ENCODE data around the gene DAND5.
A peak's percentile ranks its signal among the peaks of the same experiment; 100 is the strongest.
"Not testable (repeated sequence)": the region's sequence is repeated elsewhere in the genome, so short reads cannot be mapped to it uniquely, and the experiment has no call there.

Gene DAND5

DNA sequence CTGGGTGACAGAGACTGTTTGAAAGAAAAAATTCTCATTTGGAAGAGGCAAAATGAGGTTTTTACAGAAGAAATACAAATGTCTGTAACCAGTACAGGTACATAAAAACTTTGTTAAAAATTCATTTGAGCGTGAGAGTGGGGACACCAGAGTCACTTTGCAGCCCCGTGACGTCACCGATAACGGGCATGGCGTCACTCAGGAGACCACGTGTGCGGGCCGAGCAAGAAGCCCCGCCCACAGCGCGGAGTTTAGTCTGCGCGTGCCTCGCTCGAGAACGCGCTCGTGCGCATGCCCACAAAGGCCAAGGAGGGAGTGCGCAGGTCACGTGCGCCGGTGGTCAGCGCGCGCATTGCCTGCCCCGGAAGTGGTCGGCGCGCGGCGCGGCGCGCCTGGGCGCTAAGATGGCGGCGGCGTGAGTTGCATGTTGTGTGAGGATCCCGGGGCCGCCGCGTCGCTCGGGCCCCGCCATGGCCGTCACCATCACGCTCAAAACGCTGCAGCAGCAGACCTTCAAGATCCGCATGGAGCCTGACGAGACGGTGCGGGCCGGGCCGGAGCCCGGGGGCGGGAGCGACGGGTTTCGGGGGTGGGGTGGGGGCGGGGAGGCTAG, 23.8 kb upstream of the DAND5 start, which contains the start of gene RAD23A:
Gene RAD23A, plus strand, starts transcription at position 384 of the 613 bp plus-strand sequence. Its CDS starts 87 bp downstream, at position 471.
- peak within 1 kb of the TSS; percentile 80 for H3K4me3 ChIP-seq
- TF ChIP-seq Cebpa-rat (IDR thresholded peaks at IDR 0.05), result no peak
- peaks cover 74% of the 10 kb centered on the region for H4K20me1 ChIP-seq
- no peaks in the 10 kb centered on the region for H3K27me3 ChIP-seq
- peak within 1 kb of the TSS; percentile 94 for H3K9ac ChIP-seq
- peaks cover 85% of the 10 kb centered on the region for H3K36me3 ChIP-seq
- H3K4me1 ChIP-seq, result peaks cover 86% of the 10 kb centered on the region
- peak within 1 kb of the TSS; percentile 92 for H3K27ac ChIP-seq
- H3K9me3 ChIP-seq, result no peaks in the 10 kb centered on the region
- H3K4me2 ChIP-seq, result peak within 1 kb of the TSS; percentile 87

DNA sequence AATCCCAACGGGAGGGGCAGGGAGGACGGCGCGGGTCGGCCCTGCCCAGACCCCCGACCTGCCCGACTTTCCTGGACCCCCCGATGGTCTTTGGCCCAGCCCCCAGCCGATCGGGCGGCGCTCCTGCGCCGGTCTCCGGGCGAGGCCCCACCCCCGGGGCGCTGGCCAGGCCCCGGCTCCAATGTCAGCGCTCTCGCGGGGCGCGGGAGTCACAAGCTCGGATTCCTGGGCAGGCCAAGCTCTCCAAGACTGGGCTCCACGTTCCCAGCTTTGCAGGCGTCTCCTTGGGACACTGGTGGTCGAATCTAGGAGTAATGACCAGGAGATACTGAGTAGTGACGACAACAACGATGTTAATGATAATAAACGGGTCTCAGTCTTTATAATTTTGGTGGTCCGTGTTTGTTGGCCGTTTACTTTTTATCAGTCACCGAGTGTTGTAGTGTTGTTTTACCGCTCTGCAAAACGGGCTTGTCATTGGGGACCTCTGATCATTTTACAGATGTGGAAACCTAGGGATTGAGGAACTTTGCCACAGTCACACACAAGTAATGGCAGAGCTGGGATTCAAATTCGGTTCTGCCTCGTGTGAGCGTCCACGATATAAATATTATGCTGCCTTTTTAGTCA, 23.2 kb upstream of the DAND5 start:
- Histone ChIP-seq H3K4me1 (peaks cover 80% of the 10 kb centered on the region), H3K4me2 (peak overlapping the region; percentile 87), H3K4me3 (peak overlapping the region; percentile 80), H3K27ac (peak overlapping the region; percentile 92), H3K27me3 (no peaks in the 10 kb centered on the region), H4K20me1 (peaks cover 74% of the 10 kb centered on the region), H3K9ac (peak overlapping the region; percentile 94), H3K36me3 (peaks cover 85% of the 10 kb centered on the region), H3K9me3 (no peaks in the 10 kb centered on the region)
- TF ChIP-seq Cebpa-rat (IDR thresholded peaks at IDR 0.05), result no peak

DNA sequence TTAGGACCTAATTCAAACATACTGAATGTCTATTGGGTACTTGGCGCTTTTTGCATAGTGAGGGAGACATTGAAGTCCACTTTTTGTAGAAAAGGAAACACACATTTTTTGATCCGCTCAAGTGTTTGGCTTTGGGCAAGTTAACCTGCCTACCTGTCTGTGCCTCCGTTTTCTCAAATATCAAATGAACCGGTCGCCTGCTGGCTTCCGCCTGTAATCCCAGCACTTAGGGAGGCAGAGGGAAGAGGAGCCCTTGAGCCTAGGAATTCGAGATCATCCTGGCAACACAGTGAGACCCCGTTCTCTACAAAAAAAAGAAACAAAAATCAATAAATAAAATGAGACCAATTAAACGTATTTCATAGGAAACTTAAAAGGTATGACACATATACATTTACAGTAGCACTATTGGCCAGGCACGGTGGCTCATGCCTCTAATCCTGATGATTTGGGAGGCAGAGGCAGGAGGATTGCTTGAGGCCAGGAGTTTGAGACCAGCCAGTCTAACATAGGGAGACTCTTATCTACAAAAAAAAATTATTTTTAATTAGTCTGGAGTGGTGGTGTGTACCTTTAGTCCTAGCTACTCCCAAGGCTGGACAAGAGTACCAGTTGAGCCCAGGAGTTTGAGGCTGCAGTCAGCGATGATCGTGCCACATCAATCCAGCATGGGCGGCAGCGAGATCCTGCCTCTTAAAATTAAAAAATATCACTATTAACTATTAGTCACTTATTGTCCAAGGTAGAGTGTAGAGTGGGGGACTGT, 22.5 kb upstream of the DAND5 start:
- Histone ChIP-seq H3K9ac (peak overlapping the region; percentile 94), H4K20me1 (peaks cover 74% of the 10 kb centered on the region), H3K27me3 (no peaks in the 10 kb centered on the region), H3K9me3 (no peaks in the 10 kb centered on the region), H3K4me2 (peak overlapping the region; percentile 87), H3K27ac (peak overlapping the region; percentile 92; the same call in 1 of the 2 replicates), H3K4me3 (peak overlapping the region; percentile 80), H3K36me3 (peaks cover 85% of the 10 kb centered on the region), H3K4me1 (peaks cover 73% of the 10 kb centered on the region)
- no peak for TF ChIP-seq Cebpa-rat (IDR thresholded peaks at IDR 0.05)

DNA sequence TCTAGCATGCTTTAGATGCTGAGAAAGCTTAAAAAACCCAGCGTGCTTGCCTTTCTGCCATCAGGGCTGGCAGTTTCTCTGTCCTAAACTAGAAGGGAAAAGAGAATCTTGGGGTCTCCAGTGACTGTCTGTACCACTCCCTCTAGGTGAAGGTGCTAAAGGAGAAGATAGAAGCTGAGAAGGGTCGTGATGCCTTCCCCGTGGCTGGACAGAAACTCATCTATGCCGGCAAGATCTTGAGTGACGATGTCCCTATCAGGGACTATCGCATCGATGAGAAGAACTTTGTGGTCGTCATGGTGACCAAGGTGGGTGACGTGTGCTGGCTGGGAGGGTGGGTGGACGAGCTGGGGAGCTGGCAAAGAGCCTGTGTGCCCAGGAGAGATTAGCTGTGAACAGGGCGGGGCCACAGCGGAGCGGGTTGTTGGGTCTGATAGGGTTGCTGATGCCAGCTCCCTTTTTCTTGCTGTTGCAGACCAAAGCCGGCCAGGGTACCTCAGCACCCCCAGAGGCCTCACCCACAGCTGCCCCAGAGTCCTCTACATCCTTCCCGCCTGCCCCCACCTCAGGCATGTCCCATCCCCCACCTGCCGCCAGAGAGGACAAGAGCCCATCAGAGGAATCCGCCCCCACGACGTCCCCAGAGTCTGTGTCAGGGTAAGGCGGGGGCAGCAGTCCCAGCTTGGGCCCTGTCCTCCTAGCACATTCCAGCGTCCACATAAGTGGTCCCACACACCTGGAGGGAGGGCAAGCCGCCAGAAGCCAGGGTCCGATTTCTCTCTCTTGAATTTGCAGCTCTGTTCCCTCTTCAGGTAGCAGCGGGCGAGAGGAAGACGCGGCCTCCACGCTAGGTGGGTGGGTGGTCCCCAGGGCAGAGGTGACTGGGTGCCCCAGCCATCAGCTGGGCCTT, 21.4 kb upstream of the DAND5 start:
- peak overlapping the region; percentile 87 for H3K4me2 ChIP-seq
- H3K9ac ChIP-seq, result peak overlapping the region; percentile 94; the same call in 1 of the 2 replicates
- H3K36me3 ChIP-seq, result peaks cover 85% of the 10 kb centered on the region
- no peak for TF ChIP-seq Cebpa-rat (IDR thresholded peaks at IDR 0.05)
- H3K27ac ChIP-seq, result no peak overlapping the region
- H4K20me1 ChIP-seq, result peaks cover 74% of the 10 kb centered on the region
- no peak overlapping the region for H3K4me3 ChIP-seq
- no peaks in the 10 kb centered on the region for H3K9me3 ChIP-seq
- peaks cover 71% of the 10 kb centered on the region for H3K4me1 ChIP-seq
- no peaks in the 10 kb centered on the region for H3K27me3 ChIP-seq

DNA sequence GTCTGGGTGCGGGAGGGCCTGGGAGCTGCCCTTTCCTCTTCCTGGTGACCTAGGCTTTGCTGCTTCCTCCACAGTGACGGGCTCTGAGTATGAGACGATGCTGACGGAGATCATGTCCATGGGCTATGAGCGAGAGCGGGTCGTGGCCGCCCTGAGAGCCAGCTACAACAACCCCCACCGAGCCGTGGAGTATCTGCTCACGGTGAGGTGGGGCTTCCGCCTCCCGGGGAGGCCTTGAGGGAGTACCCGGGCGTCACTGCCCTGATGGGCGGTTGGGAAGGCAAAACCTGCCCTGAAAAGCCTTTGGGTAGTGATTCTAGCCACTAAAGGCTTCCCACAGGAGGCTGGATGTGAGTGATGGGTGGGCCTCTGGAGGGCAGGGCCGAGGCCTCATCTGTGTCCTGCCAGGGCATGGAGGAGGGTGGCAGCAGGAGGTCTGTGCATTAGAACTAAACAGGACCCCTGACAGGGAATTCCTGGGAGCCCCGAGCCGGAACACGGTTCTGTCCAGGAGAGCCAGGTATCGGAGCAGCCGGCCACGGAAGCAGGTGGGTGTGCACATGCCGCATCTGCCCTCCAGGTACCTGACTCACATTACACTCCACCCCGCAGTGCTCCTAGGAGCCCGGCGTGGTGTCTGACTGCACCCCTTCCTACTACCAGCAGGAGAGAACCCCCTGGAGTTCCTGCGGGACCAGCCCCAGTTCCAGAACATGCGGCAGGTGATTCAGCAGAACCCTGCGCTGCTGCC, 20.6 kb upstream of the DAND5 start:
- H3K9me3 ChIP-seq, result no peaks in the 10 kb centered on the region
- no peak overlapping the region for H3K4me2 ChIP-seq
- H3K27me3 ChIP-seq, result no peaks in the 10 kb centered on the region
- H3K4me1 ChIP-seq, result peaks cover 70% of the 10 kb centered on the region
- no peak for TF ChIP-seq Cebpa-rat (IDR thresholded peaks at IDR 0.05)
- peaks cover 74% of the 10 kb centered on the region for H4K20me1 ChIP-seq
- no peak overlapping the region for H3K9ac ChIP-seq
- peaks cover 85% of the 10 kb centered on the region for H3K36me3 ChIP-seq
- no peak overlapping the region for H3K27ac ChIP-seq
- no peak overlapping the region for H3K4me3 ChIP-seq

DNA sequence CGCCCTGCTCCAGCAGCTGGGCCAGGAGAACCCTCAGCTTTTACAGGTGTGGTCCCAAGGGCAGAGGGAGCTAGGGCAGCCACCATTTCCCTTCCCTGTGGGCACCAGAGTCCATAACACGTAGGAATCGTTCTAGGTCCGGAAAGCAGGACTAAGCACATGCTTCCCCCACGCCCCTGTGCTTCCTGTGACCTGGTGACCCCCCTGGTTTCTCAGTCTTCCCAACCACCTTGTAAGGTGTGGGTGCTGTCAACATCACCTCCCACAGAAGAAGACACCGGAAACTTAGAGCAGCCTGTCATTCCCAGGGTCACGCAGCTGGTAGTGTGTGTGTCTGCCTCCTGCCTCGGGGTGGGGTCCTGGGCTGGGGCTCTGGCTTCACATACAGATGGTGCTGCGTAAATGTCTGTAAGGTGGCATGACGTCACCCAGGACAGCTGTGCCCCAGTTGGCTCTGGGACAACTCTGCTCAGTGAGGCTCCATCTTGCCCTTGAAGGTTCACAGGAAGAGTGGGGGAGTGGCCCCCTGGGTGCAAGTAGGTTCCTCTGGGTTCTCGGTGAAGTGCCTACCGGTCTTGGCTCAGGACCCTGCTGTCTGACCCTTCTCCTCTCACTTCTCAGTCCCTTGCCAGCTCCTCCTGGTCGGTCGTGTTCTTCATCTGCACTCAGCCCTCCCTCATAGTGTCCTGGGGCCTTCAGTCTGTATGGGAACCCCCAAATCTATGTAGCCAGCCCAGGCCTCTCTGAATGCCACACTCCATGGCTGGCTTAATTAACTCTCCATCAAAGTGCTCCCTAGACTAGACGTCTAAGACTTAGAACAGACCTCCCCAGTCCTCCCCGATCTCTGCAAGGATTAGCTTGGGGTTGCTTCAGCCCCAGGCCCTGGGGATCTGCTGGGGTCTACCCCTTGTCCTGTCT, 19.8 kb upstream of the DAND5 start:
- H3K27me3 ChIP-seq, result no peaks in the 10 kb centered on the region
- H3K4me1 ChIP-seq, result peaks cover 71% of the 10 kb centered on the region
- peaks cover 83% of the 10 kb centered on the region for H4K20me1 ChIP-seq
- H3K36me3 ChIP-seq, result peaks cover 85% of the 10 kb centered on the region
- TF ChIP-seq Cebpa-rat (IDR thresholded peaks at IDR 0.05), result no peak
- no peak overlapping the region; the same call in 1 of the 2 replicates for H3K4me2 ChIP-seq
- no peaks in the 10 kb centered on the region for H3K9me3 ChIP-seq
- H3K27ac ChIP-seq, result no peak overlapping the region
- no peak overlapping the region for H3K9ac ChIP-seq
- no peak overlapping the region for H3K4me3 ChIP-seq

DNA sequence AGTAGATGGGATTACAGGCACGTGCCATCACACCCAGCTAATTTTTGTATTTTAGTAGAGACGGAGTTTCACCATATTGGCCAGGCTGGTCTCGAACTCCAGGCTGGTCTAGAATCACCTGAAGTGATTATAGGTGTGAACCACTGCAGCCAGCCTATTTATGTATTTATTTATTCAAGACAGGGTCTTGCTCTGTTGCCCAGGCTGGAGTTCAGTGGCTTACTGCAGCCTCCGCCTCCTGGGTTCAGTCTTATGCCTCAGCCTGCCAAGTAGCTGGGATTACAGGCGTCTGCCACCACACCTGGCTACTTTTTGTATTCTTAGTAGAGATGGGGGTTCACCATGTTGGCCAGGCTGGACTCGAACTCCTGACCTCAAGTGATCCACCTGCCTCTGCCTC, 17.3 kb upstream of the DAND5 start:
- H3K9ac ChIP-seq, H3K4me3 ChIP-seq, H3K9me3 ChIP-seq, H3K27ac ChIP-seq, H3K4me2 ChIP-seq, H3K27me3 ChIP-seq: not testable (repeated sequence)
- H4K20me1 ChIP-seq, result peaks cover 91% of the 10 kb centered on the region
- peaks cover 85% of the 10 kb centered on the region for H3K36me3 ChIP-seq
- H3K4me1 ChIP-seq, result peaks cover 76% of the 10 kb centered on the region

DNA sequence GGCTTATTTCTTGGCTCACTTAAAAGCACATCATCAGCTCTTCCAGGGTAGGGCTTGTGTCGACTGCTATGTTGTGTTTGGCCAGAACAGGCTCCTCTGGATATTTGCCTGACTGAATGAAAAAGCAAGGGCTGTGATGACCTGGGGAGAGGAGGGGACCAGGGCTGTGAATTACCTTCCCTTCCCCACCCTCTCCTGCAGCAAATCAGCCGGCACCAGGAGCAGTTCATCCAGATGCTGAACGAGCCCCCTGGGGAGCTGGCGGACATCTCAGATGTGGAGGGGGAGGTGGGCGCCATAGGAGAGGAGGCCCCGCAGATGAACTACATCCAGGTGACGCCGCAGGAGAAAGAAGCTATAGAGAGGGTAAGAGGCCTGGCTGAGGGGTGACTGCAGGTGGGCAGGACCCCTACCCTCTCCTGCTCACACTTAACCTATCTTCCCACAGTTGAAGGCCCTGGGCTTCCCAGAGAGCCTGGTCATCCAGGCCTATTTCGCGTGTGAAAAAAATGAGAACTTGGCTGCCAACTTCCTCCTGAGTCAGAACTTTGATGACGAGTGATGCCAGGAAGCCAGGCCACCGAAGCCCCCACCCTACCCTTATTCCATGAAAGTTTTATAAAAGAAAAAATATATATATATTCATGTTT, 16.8 kb upstream of the DAND5 start:
- Histone ChIP-seq H3K4me3 (no peak overlapping the region), H4K20me1 (peaks cover 88% of the 10 kb centered on the region), H3K9me3 (no peaks in the 10 kb centered on the region), H3K27ac (no peak overlapping the region), H3K9ac (no peak overlapping the region), H3K36me3 (peaks cover 79% of the 10 kb centered on the region), H3K27me3 (no peaks in the 10 kb centered on the region), H3K4me1 (peaks cover 72% of the 10 kb centered on the region), H3K4me2 (no peak overlapping the region)
- TF ChIP-seq Cebpa-rat (IDR thresholded peaks at IDR 0.05), result no peak
